K562 (cell line): ENCODE measurements around the gene PFDN2. TPM values are rescaled to one million over a fixed set of nuclear protein-coding genes. Genes with fewer than 3 reads are reported as not detected.

ENCODE experiments used
- CCNT2 ChIP-seq: IDR thresholded peaks from 2 replicates; pipeline ENCODE4 v1.6.1; 2011; ENCODE audit warnings: borderline replicate concordance, low read depth, mild to moderate bottlenecking, moderate library complexity, mixed read lengths, low read length; ENCODE audit not compliant: insufficient read length; ENCODE audit errors: extremely low read depth
- FOS ChIP-seq: IDR thresholded peaks from 3 replicates; pipeline ENCODE4 v1.6.1; 2011; ENCODE audit not compliant: insufficient read length; ENCODE audit errors: extremely low read depth
- ILK ChIP-seq: fragments of 450-650 bp; IDR thresholded peaks from 2 replicates; pipeline ENCODE4 v1.6.1; 2016; ENCODE audit warnings: missing genetic modification characterization, low read depth, mild to moderate bottlenecking, missing compliant biosample characterization, moderate library complexity, borderline replicate concordance
- KDM2B ChIP-seq: fragments of 250-450 bp; sonication (Bioruptor Pico); IDR thresholded peaks from 2 replicates; pipeline ENCODE4 v1.8.0; 2021; ENCODE audit warnings: mild to moderate bottlenecking, moderate library complexity
- MIER1 ChIP-seq: fragments of 450-650 bp; IDR thresholded peaks from 2 replicates; pipeline ENCODE4 v1.6.1; 2016; ENCODE audit warnings: antibody characterized with exemption, mild to moderate bottlenecking, low read depth
- POLR2H ChIP-seq: IDR thresholded peaks from 2 replicates; pipeline ENCODE4 v1.6.1; 2016; ENCODE audit warnings: missing genetic modification characterization, low read depth, mild to moderate bottlenecking, control low read depth, missing compliant biosample characterization, moderate library complexity
- SMAD2 ChIP-seq: fragments of 150-350 bp; IDR thresholded peaks from 2 replicates; pipeline ENCODE4 v1.6.1; 2014; ENCODE audit warnings: low read depth, mild to moderate bottlenecking, low read length
- SREBF2 ChIP-seq: sonication (generic); formaldehyde crosslinking; IDR thresholded peaks from 2 replicates; pipeline ENCODE4 v1.4.0; 2020; ENCODE audit warnings: mild to moderate bottlenecking, missing genetic modification reagents
- TAF1 ChIP-seq: IDR thresholded peaks from 2 replicates; pipeline ENCODE4 v1.6.1; 2011; ENCODE audit warnings: mild to moderate bottlenecking, low read length, moderate library complexity; ENCODE audit not compliant: insufficient read depth, control insufficient read depth, severe bottlenecking; ENCODE audit errors: extremely low read depth
- TAF9B ChIP-seq: fragments of 450-650 bp; IDR thresholded peaks from 2 replicates; pipeline ENCODE4 v1.6.1; 2018; ENCODE audit warnings: mild to moderate bottlenecking; ENCODE audit not compliant: partially characterized antibody
- TRIM28 ChIP-seq: fragments of 450-650 bp; IDR thresholded peaks from 2 replicates; pipeline ENCODE4 v1.6.1; 2017
- ZNF507 ChIP-seq: conservative IDR thresholded peaks from 2 replicates; pipeline ENCODE4 v1.6.1; 2017; ENCODE audit warnings: missing genetic modification characterization, missing compliant biosample characterization
- ZZZ3 ChIP-seq: fragments of 450-650 bp; IDR thresholded peaks from 2 replicates; pipeline ENCODE4 v1.6.1; 2016; ENCODE audit warnings: antibody characterized with exemption, mild to moderate bottlenecking, moderate library complexity
- polyA plus RNA-seq, 8 experiments: library from polyadenylated mRNA; depleted of rRNA in 4 of 8; stranded (reverse) in 5 of 8; unstranded in 3 of 8; fragments of >200 nt; fragmentation: Nextera tagmentation in 2 of 8; fragmentation: Illumina TruSeq in 1 of 8; extraction: Ambion mirVana in 2 of 8; extraction: Trizol in 1 of 8; gene quantifications; 2 replicates each; pipeline versions ENCODE4 v1.2.1 to v1.2.3, GENCODE V29; 2011 to 2014; ENCODE audit warnings: inconsistent platforms in 1 of 8, missing spikeins in 1 of 8
- total RNA-seq, 7 experiments: library from RNA; depleted of rRNA in 6 of 7; stranded (reverse); fragments of >200 nt in 6 of 7; fragmentation: Illumina TruSeq in 2 of 7; extraction: Trizol in 2 of 7; gene quantifications; 2 replicates each; pipeline versions ENCODE4 v1.2.1 to v1.2.3, GENCODE V29; 2011 to 2021; ENCODE audit warnings: low replicate concordance in 1 of 7
- TF ChIP-seq, protein P1 (sequence below), 2 experiments: fragments of 450-650 bp; IDR thresholded peaks; 2 replicates each; pipeline ENCODE4 v1.6.1; 2016
- TF ChIP-seq, protein P2 (sequence below): IDR thresholded peaks from 2 replicates; pipeline ENCODE4 v1.6.1; 2012; ENCODE audit warnings: low read depth, low read length, improper control_type of control experiment, borderline replicate concordance
- TF ChIP-seq, protein P3 (sequence below): fragments of 250-450 bp; sonication (Bioruptor Pico); IDR thresholded peaks from 2 replicates; pipeline ENCODE4 v1.8.0; 2022; ENCODE audit warnings: inconsistent platforms
- TF ChIP-seq, protein P4 (sequence below): fragments of 250-450 bp; sonication (Bioruptor Pico); IDR thresholded peaks from 2 replicates; pipeline ENCODE4 v1.4.0; 2020; ENCODE audit warnings: mild to moderate bottlenecking, moderate library complexity, borderline replicate concordance
- TF ChIP-seq, protein P5 (sequence below): fragments of 450-650 bp; IDR thresholded peaks from 2 replicates; pipeline ENCODE4 v1.6.1; 2016; ENCODE audit warnings: antibody characterized with exemption

The PFDN2 gene
- total and polyA plus RNA-seq, 9 of the 15 experiments (the other 6 are each of a cell fraction or from before 2014, with no cell fraction given): 50.2 to 361 (median 144) TPM

DNA sequence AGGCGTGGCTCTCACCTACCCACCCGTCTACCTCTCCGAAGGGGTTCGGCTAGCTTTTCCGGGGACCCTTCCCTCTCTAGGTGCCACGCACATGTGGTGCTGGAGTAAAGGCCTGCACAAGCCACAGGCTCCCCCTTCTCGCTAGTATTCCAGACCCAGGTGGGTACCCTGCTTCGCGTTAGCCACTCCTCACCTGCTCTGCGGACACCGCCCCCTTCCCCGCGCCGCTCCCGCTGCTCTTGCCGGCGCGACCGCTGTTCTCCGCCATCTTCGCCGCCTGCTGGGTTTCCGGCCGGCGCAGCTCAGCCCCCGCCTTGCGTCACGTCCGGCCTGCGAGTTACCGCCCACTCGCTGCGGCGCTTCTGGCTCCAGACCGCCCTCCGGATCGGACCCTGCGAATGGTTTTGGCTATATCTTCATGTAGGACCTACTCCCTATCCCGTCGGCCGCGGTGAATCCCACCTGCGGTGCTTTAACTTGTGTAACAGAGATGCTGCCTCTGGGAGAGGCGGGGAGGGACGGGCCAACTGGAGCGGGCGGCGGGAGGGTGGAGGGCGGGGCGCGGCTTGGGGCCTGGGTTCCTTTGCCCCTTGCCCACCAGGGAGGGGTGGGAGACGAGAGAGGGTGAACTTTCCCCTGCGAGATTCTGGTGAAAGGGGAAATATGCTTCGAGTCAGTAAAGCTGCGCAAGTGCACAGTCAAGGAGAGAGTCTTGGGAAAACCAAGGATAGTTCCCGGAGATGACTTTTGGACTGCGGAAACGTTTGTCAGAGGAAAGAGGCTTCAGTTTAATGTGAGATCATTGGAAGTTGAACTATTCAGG is at the start of gene PFDN2, which contains the start of gene NIT1 (continued):
- TF ChIP-seq, protein P1, sequence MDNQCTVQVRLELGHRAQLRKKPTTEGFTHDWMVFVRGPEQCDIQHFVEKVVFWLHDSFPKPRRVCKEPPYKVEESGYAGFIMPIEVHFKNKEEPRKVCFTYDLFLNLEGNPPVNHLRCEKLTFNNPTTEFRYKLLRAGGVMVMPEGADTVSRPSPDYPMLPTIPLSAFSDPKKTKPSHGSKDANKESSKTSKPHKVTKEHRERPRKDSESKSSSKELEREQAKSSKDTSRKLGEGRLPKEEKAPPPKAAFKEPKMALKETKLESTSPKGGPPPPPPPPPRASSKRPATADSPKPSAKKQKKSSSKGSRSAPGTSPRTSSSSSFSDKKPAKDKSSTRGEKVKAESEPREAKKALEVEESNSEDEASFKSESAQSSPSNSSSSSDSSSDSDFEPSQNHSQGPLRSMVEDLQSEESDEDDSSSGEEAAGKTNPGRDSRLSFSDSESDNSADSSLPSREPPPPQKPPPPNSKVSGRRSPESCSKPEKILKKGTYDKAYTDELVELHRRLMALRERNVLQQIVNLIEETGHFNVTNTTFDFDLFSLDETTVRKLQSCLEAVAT (IDR thresholded peaks at IDR 0.05): peak in 1 of 2 experiments; percentile 22; a peak in 1 of 4 replicates
- TF ChIP-seq ZZZ3 (no peak), TAF9B (peak; percentile 94), SMAD2 (no peak), ILK (tag) (no peak), TAF1 (peak; percentile 96), TRIM28 (no peak), SREBF2 (CRISPR knock-in tag) (no peak), MIER1 (no peak), ZNF507 (tag) (no peak), KDM2B (CRISPR knock-in tag) (no peak), FOS (no peak), POLR2H (peak; percentile 77), CCNT2 (peak; percentile 83)
- TF ChIP-seq, protein P2, sequence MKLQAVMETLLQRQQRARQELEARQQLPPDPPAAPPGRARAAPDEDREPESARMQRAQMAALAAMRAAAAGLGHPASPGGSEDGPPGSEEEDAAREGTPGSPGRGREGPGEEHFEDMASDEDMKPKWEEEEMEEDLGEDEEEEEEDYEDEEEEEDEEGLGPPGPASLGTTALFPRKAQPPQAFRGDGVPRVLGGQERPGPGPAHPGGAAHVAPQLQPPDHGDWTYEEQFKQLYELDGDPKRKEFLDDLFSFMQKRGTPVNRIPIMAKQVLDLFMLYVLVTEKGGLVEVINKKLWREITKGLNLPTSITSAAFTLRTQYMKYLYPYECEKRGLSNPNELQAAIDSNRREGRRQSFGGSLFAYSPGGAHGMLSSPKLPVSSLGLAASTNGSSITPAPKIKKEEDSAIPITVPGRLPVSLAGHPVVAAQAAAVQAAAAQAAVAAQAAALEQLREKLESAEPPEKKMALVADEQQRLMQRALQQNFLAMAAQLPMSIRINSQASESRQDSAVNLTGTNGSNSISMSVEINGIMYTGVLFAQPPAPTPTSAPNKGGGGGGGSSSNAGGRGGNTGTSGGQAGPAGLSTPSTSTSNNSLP: no peak
- TF ChIP-seq, protein P3, sequence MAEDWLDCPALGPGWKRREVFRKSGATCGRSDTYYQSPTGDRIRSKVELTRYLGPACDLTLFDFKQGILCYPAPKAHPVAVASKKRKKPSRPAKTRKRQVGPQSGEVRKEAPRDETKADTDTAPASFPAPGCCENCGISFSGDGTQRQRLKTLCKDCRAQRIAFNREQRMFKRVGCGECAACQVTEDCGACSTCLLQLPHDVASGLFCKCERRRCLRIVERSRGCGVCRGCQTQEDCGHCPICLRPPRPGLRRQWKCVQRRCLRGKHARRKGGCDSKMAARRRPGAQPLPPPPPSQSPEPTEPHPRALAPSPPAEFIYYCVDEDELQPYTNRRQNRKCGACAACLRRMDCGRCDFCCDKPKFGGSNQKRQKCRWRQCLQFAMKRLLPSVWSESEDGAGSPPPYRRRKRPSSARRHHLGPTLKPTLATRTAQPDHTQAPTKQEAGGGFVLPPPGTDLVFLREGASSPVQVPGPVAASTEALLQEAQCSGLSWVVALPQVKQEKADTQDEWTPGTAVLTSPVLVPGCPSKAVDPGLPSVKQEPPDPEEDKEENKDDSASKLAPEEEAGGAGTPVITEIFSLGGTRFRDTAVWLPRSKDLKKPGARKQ (CRISPR knock-in tag): no peak
- TF ChIP-seq, protein P4, sequence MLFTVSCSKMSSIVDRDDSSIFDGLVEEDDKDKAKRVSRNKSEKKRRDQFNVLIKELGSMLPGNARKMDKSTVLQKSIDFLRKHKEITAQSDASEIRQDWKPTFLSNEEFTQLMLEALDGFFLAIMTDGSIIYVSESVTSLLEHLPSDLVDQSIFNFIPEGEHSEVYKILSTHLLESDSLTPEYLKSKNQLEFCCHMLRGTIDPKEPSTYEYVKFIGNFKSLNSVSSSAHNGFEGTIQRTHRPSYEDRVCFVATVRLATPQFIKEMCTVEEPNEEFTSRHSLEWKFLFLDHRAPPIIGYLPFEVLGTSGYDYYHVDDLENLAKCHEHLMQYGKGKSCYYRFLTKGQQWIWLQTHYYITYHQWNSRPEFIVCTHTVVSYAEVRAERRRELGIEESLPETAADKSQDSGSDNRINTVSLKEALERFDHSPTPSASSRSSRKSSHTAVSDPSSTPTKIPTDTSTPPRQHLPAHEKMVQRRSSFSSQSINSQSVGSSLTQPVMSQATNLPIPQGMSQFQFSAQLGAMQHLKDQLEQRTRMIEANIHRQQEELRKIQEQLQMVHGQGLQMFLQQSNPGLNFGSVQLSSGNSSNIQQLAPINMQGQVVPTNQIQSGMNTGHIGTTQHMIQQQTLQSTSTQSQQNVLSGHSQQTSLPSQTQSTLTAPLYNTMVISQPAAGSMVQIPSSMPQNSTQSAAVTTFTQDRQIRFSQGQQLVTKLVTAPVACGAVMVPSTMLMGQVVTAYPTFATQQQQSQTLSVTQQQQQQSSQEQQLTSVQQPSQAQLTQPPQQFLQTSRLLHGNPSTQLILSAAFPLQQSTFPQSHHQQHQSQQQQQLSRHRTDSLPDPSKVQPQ: no peak
- TF ChIP-seq, protein P5, sequence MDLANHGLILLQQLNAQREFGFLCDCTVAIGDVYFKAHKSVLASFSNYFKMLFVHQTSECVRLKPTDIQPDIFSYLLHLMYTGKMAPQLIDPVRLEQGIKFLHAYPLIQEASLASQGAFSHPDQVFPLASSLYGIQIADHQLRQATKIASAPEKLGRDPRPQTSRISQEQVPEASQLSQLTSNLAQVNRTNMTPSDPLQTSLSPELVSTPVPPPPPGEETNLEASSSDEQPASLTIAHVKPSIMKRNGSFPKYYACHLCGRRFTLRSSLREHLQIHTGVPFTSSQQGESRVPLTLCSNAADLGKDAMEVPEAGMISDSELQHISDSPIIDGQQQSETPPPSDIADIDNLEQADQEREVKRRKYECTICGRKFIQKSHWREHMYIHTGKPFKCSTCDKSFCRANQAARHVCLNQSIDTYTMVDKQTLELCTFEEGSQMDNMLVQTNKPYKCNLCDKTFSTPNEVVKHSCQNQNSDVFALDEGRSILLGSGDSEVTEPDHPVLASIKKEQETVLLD: 0 out of 2 replicates have a peak, but pooled peaks have one; percentile 3
